HepG2 (cell line): ENCODE measurements around the gene SLC25A45. TPM values are rescaled to one million over a fixed set of nuclear protein-coding genes. Genes with fewer than 3 reads are reported as not detected.

ENCODE experiments used
- ARHGAP35 ChIP-seq: sonication (generic); formaldehyde crosslinking; IDR thresholded peaks from 2 replicates; pipeline ENCODE4 v1.9.0; 2022; ENCODE audit warnings: mild to moderate bottlenecking, inconsistent platforms, moderate library complexity, missing genetic modification reagents, borderline replicate concordance
- DDIT3 ChIP-seq: sonication (generic); formaldehyde crosslinking; IDR thresholded peaks from 2 replicates; pipeline ENCODE4 v1.4.0; 2020; ENCODE audit warnings: mild to moderate bottlenecking, missing genetic modification reagents
- EED ChIP-seq: sonication (generic); formaldehyde crosslinking; IDR thresholded peaks from 2 replicates; pipeline ENCODE4 v1.5.0; 2020; ENCODE audit warnings: mild to moderate bottlenecking, missing genetic modification reagents
- ERF ChIP-seq: IDR thresholded peaks from 2 replicates; pipeline ENCODE4 v1.6.1; 2018; ENCODE audit warnings: missing biosample characterization, missing genetic modification reagents
- HOXA7 ChIP-seq: sonication (generic); formaldehyde crosslinking; IDR thresholded peaks from 2 replicates; pipeline ENCODE4 v1.8.1; 2022; ENCODE audit warnings: mild to moderate bottlenecking, missing genetic modification reagents, moderate library complexity
- KLF13 ChIP-seq: sonication (generic); formaldehyde crosslinking; IDR thresholded peaks from 2 replicates; pipeline ENCODE4 v1.4.0; 2020; ENCODE audit warnings: mild to moderate bottlenecking, missing genetic modification reagents
- MAX ChIP-seq: IDR thresholded peaks from 2 replicates; pipeline ENCODE4 v1.6.1; 2012; ENCODE audit warnings: inconsistent platforms
- MTF2 ChIP-seq: sonication (generic); formaldehyde crosslinking; IDR thresholded peaks from 2 replicates; pipeline ENCODE4 v1.5.0; 2020; ENCODE audit warnings: missing genetic modification reagents, borderline replicate concordance
- NR2F6 ChIP-seq, 2 experiments: IDR thresholded peaks; 2 replicates each; pipeline ENCODE4 v1.6.1; 2016; ENCODE audit warnings: antibody characterized with exemption in 1 of 2, mild to moderate bottlenecking in 1 of 2
- PLRG1 ChIP-seq: fragments of 450-650 bp; conservative IDR thresholded peaks from 2 replicates; pipeline ENCODE4 v1.6.1; 2016
- REXO4 ChIP-seq: sonication (generic); formaldehyde crosslinking; IDR thresholded peaks from 2 replicates; pipeline ENCODE4 v1.8.0; 2022; ENCODE audit warnings: missing genetic modification reagents, mild to moderate bottlenecking, borderline replicate concordance
- TARDBP ChIP-seq: sonication (generic); formaldehyde crosslinking; IDR thresholded peaks from 2 replicates; pipeline ENCODE4 v1.8.0; 2022; ENCODE audit warnings: mild to moderate bottlenecking, missing genetic modification reagents
- ZFP36L2 ChIP-seq: sonication (generic); formaldehyde crosslinking; IDR thresholded peaks from 2 replicates; pipeline ENCODE4 v1.4.0; 2020; ENCODE audit warnings: missing genetic modification reagents
- ZNF142 ChIP-seq: sonication (generic); formaldehyde crosslinking; IDR thresholded peaks from 2 replicates; pipeline ENCODE4 v1.4.0; 2020; ENCODE audit warnings: missing genetic modification reagents
- ZNF362 ChIP-seq: sonication (generic); formaldehyde crosslinking; IDR thresholded peaks from 2 replicates; pipeline ENCODE4 v1.4.0; 2020; ENCODE audit warnings: missing genetic modification reagents, mild to moderate bottlenecking, borderline replicate concordance
- ZNF512 ChIP-seq: sonication (generic); formaldehyde crosslinking; IDR thresholded peaks from 2 replicates; pipeline ENCODE4 v1.4.0; 2020; ENCODE audit warnings: mild to moderate bottlenecking, missing genetic modification reagents
- ZNF704 ChIP-seq: sonication (generic); formaldehyde crosslinking; IDR thresholded peaks from 2 replicates; pipeline ENCODE4 v1.8.1; 2023; ENCODE audit warnings: mild to moderate bottlenecking, inconsistent platforms, moderate library complexity, missing genetic modification reagents, borderline replicate concordance
- ZNF773 ChIP-seq: sonication (generic); formaldehyde crosslinking; IDR thresholded peaks from 2 replicates; pipeline ENCODE4 v1.4.0; 2020; ENCODE audit warnings: missing genetic modification reagents, borderline replicate concordance
- ZNF841 ChIP-seq: sonication (generic); formaldehyde crosslinking; IDR thresholded peaks from 2 replicates; pipeline ENCODE4 v1.8.1; 2023; ENCODE audit warnings: missing genetic modification reagents, borderline replicate concordance
- polyA plus RNA-seq, 8 experiments: library from polyadenylated mRNA; depleted of rRNA in 3 of 8; stranded (reverse) in 7 of 8; unstranded in 1 of 8; fragments of >200 nt; fragmentation: Illumina TruSeq in 4 of 8; extraction: Trizol in 4 of 8; gene quantifications; 2 replicates each; pipeline versions ENCODE4 v1.2.1 to v1.2.3, GENCODE V29; 2011 to 2016; ENCODE audit warnings: low read depth in 4 of 8, missing spikeins in 1 of 8, mixed read lengths in 1 of 8; ENCODE audit not compliant: insufficient read depth in 1 of 8
- total RNA-seq, 5 experiments: library from RNA; depleted of rRNA; stranded (reverse); fragments of >200 nt; fragmentation: Illumina TruSeq; extraction: Trizol; gene quantifications; 2 replicates each; pipeline ENCODE4 v1.2.3, GENCODE V29; 2016; ENCODE audit warnings: low read depth in 1 of 5

SLC25A45 gene
- total and polyA plus RNA-seq, 2 of the 13 experiments (the other 11 are each of a cell fraction or from before 2014, with no cell fraction given): 1.2 to 3.4 TPM

- TF ChIP-seq ZNF142 (no peak), DDIT3 (no peak), ARHGAP35 (CRISPR knock-in tag) (no peak), HOXA7 (CRISPR knock-in tag) (no peak), MAX (no peak), ZNF362 (CRISPR knock-in tag) (no peak), EED (CRISPR knock-in tag) (no peak), REXO4 (no peak), ZNF512 (CRISPR knock-in tag) (no peak), ERF (CRISPR knock-in tag) (peak; percentile 22; the same call in 1 of the 2 replicates), MTF2 (CRISPR knock-in tag) (no peak), NR2F6 (IDR thresholded peaks at IDR 0.05) (peak; percentile 78), NR2F6 (CRISPR knock-in tag; IDR thresholded peaks at IDR 0.05) (peak; percentile 76), TARDBP (CRISPR knock-in tag) (peak; percentile 79), ZFP36L2 (CRISPR knock-in tag) (no peak), ZNF773 (no peak; the same call in 1 of the 2 replicates), ZNF841 (CRISPR knock-in tag) (no peak), KLF13 (CRISPR knock-in tag) (no peak), PLRG1 (no peak), ZNF704 (CRISPR knock-in tag) (no peak)
These were observed 38.7 kb upstream of the SLC25A45 start (continued) for GRCh38 chr11:65420979-65421793.
